K562 (cell line): ENCODE results near the gene NPNT.

Source experiments
- CREB1 ChIP-seq, 2 experiments: sonication (generic) in 1 of 2; formaldehyde crosslinking in 1 of 2; IDR thresholded peaks; 2 replicates each; pipeline versions ENCODE4 v1.6.1 to v1.8.0; 2012 to 2022; ENCODE audit warnings: inconsistent platforms in 1 of 2, mild to moderate bottlenecking in 1 of 2, missing genetic modification reagents in 1 of 2, moderate library complexity in 1 of 2
- EZH2 ChIP-seq: IDR thresholded peaks from 2 replicates; pipeline ENCODE4 v1.6.1; 2012; ENCODE audit warnings: low read depth, mild to moderate bottlenecking, inconsistent platforms, low read length, borderline replicate concordance
- POLR2AphosphoS5 ChIP-seq: IDR thresholded peaks from 2 replicates; pipeline ENCODE4 v1.6.1; 2011; ENCODE audit warnings: mild to moderate bottlenecking, low read depth, low read length, moderate library complexity; ENCODE audit not compliant: control insufficient read depth, insufficient read depth
- RB1 ChIP-seq: fragments of 450-650 bp; IDR thresholded peaks from 2 replicates; pipeline ENCODE4 v1.6.1; 2017; ENCODE audit warnings: low read depth, mild to moderate bottlenecking
- RBM22 ChIP-seq: fragments of 200-400 bp; formaldehyde crosslinking; IDR thresholded peaks from 2 replicates; pipeline ENCODE4 v1.6.1; 2018; ENCODE audit warnings: low read length, low read depth; ENCODE audit not compliant: poor library complexity, severe bottlenecking
- REST ChIP-seq, 2 experiments: fragments of 450-650 bp; formaldehyde crosslinking in 1 of 2; IDR thresholded peaks; 2 replicates each; pipeline versions ENCODE4 v1.4.0 to v1.6.1; 2014 to 2020; ENCODE audit warnings: mild to moderate bottlenecking in 2 of 2, borderline replicate concordance in 1 of 2, low read depth in 1 of 2
- RFX5 ChIP-seq: IDR thresholded peaks from 2 replicates; pipeline ENCODE4 v1.6.1; 2011; ENCODE audit warnings: low read depth, mild to moderate bottlenecking, improper control_type of control experiment, low read length
- ZKSCAN3 ChIP-seq: fragments of 250-450 bp; sonication (Bioruptor Pico); IDR thresholded peaks from 2 replicates; pipeline ENCODE4 v1.4.0; 2020
- ZNF561 ChIP-seq: fragments of 450-650 bp; formaldehyde crosslinking; conservative IDR thresholded peaks from 2 replicates; pipeline ENCODE4 v1.4.0; 2020; ENCODE audit warnings: mild to moderate bottlenecking, moderate library complexity
- TF ChIP-seq, protein P1 (sequence below), 3 experiments: IDR thresholded peaks in 2 of 3; conservative IDR thresholded peaks in 1 of 3; 2 replicates each; pipeline ENCODE4 v1.5.1; 2011 to 2012; ENCODE audit warnings: low read length in 3 of 3, mild to moderate bottlenecking in 3 of 3, control low read depth in 2 of 3, improper control_type of control experiment in 1 of 3, inconsistent platforms in 1 of 3, low read depth in 1 of 3, mixed read lengths in 1 of 3, moderate library complexity in 1 of 3; ENCODE audit not compliant: insufficient read depth in 2 of 3
- TF ChIP-seq, protein P2 (sequence below): sonication (generic); formaldehyde crosslinking; IDR thresholded peaks from 2 replicates; pipeline ENCODE4 v1.8.1; 2023; ENCODE audit warnings: mild to moderate bottlenecking, missing genetic modification reagents

DNA sequence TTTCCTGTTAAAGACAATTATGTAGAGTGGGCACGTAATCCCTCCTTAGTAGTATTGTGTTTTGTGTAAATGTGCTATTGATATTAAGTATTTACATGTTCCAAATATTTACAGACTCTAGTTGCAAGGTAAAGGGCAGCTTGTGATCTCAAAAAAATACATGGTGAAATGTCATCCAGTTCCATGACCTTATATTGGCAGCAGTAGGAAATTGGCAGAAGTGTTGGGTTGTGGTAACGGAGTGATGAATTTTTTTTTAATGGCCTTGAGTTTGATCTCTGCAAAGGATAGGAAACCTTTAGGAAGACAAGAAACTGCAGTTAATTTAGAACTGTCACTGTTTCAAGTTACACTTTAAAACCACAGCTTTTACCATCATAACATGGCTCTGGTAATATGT is 74.3 kb downstream of the NPNT start:
- TF ChIP-seq, protein P1, sequence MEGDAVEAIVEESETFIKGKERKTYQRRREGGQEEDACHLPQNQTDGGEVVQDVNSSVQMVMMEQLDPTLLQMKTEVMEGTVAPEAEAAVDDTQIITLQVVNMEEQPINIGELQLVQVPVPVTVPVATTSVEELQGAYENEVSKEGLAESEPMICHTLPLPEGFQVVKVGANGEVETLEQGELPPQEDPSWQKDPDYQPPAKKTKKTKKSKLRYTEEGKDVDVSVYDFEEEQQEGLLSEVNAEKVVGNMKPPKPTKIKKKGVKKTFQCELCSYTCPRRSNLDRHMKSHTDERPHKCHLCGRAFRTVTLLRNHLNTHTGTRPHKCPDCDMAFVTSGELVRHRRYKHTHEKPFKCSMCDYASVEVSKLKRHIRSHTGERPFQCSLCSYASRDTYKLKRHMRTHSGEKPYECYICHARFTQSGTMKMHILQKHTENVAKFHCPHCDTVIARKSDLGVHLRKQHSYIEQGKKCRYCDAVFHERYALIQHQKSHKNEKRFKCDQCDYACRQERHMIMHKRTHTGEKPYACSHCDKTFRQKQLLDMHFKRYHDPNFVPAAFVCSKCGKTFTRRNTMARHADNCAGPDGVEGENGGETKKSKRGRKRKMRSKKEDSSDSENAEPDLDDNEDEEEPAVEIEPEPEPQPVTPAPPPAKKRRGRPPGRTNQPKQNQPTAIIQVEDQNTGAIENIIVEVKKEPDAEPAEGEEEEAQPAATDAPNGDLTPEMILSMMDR (IDR thresholded peaks at IDR 0.05 in 2 of 3, conservative IDR thresholded peaks at IDR 0.05 in 1 of 3; ENCODE audit: insufficient read depth in 2 of 3, low read depth in 1 of 3, low read length in 3 of 3): no peak
- TF ChIP-seq, protein P2, sequence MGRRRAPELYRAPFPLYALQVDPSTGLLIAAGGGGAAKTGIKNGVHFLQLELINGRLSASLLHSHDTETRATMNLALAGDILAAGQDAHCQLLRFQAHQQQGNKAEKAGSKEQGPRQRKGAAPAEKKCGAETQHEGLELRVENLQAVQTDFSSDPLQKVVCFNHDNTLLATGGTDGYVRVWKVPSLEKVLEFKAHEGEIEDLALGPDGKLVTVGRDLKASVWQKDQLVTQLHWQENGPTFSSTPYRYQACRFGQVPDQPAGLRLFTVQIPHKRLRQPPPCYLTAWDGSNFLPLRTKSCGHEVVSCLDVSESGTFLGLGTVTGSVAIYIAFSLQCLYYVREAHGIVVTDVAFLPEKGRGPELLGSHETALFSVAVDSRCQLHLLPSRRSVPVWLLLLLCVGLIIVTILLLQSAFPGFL (CRISPR knock-in tag): no peak
- TF ChIP-seq EZH2: no peak
- TF ChIP-seq ZNF561: no peak
- TF ChIP-seq RFX5: no peak
- no peak for TF ChIP-seq CREB1 (IDR thresholded peaks at IDR 0.05)
- no peak for TF ChIP-seq CREB1 (CRISPR knock-in tag; IDR thresholded peaks at IDR 0.05)
- no peak for TF ChIP-seq RBM22
- no peak for TF ChIP-seq REST (IDR thresholded peaks at IDR 0.05; ENCODE audit: borderline replicate concordance)
- TF ChIP-seq REST (CRISPR knock-in tag; IDR thresholded peaks at IDR 0.05; ENCODE audit: low read depth): no peak
- TF ChIP-seq POLR2AphosphoS5: no peak
- TF ChIP-seq ZKSCAN3 (CRISPR knock-in tag): no peak
- TF ChIP-seq RB1: no peak
